ENCODE data around the gene STH.
"Not testable (repeated sequence)": the region's sequence is repeated elsewhere in the genome, so short reads cannot be mapped to it uniquely, and the experiment has no call there.

The STH gene

GRCh38 chr17:46008591-46008990 is 9.5 kb downstream of the STH start:
- no peak for DNase-seq

GRCh38 chr17:46009681-46010596 is 10.9 kb downstream of the STH start:
- no peak for DNase-seq

GRCh38 chr17:46010597-46011186 is 11.6 kb downstream of the STH start:
- no peak for DNase-seq

- no peak for DNase-seq
Observed at GRCh38 chr17:46011711-46012505, 12.9 kb downstream of the STH start.

GRCh38 chr17:46012506-46013079 is 13.5 kb downstream of the STH start:
- no peak for DNase-seq

- no peak for DNase-seq
Observed at GRCh38 chr17:46013127-46013501, 14.1 kb downstream of the STH start.

GRCh38 chr17:46013502-46014165 is 14.6 kb downstream of the STH start:
- DNase-seq: peak; percentile 60

- DNase-seq: not testable (repeated sequence)
Observed at GRCh38 chr17:46019408-46019925, 20.4 kb downstream of the STH start.

GRCh38 chr17:46020023-46020761 is 21.1 kb downstream of the STH start:
- DNase-seq: no peak

GRCh38 chr17:46020998-46021397 is 21.9 kb downstream of the STH start:
- DNase-seq: no peak

GRCh38 chr17:46023366-46023765 is 24.3 kb downstream of the STH start:
- not testable (repeated sequence) for DNase-seq

- DNase-seq: no peak
Observed at GRCh38 chr17:46023783-46024388, 24.8 kb downstream of the STH start.

- no peak for DNase-seq
Observed at GRCh38 chr17:46024590-46024989, 25.5 kb downstream of the STH start.

GRCh38 chr17:46025060-46025459 is 26.0 kb downstream of the STH start:
- no peak for DNase-seq

GRCh38 chr17:46025510-46026165 is 26.6 kb downstream of the STH start:
- no peak for DNase-seq

GRCh38 chr17:46026166-46027047 is 27.4 kb downstream of the STH start:
- DNase-seq: no peak

GRCh38 chr17:46027048-46027975 is 28.3 kb downstream of the STH start:
- DNase-seq: no peak

GRCh38 chr17:46027976-46028325 is 28.9 kb downstream of the STH start:
- no peak for DNase-seq
